Stomach smooth muscle (tissue), 2 donors: Measurements from ENCODE around the gene PITX3.

Source experiments
- H3K27ac ChIP-seq: one replicate; pipeline ENCODE4 v1.7.0; 2013; ENCODE audit warnings: mild to moderate bottlenecking, low read length, inconsistent platforms
- H3K27me3 ChIP-seq, 2 donors: one replicate each; pipeline ENCODE4 v1.7.0; 2013; ENCODE audit warnings: low read length in 2 of 2; ENCODE audit not compliant: insufficient read depth in 2 of 2, control insufficient read depth in 1 of 2
- H3K36me3 ChIP-seq, 2 donors: one replicate each; pipeline ENCODE4 v1.7.0; 2013; ENCODE audit warnings: low read length in 2 of 2; ENCODE audit not compliant: control insufficient read depth in 2 of 2, insufficient read depth in 2 of 2
- H3K4me1 ChIP-seq: one replicate; pipeline ENCODE4 v1.7.0; 2013; ENCODE audit warnings: low read length; ENCODE audit not compliant: control insufficient read depth, insufficient read depth
- H3K4me3 ChIP-seq, 2 donors: one replicate each; pipeline ENCODE4 v1.7.0; 2013; ENCODE audit warnings: low read length in 2 of 2
- H3K9ac ChIP-seq, 2 donors: one replicate each; pipeline ENCODE4 v1.7.0; 2013; ENCODE audit warnings: low read length in 2 of 2, mild to moderate bottlenecking in 1 of 2
- H3K9me3 ChIP-seq, 2 donors: one replicate each; pipeline ENCODE4 v1.7.0; 2013; ENCODE audit warnings: low read length in 2 of 2; ENCODE audit not compliant: control insufficient read depth in 2 of 2
- donor health status: healthy.
- donor health status: Pancreatic carcinoma.

The PITX3 gene

GRCh38 chr10:102240467-102241031 lies 763 bp downstream of the PITX3 start:
- H3K4me3 ChIP-seq: peak overlapping the region; percentile 79 to 88
- H3K27ac ChIP-seq: no peak overlapping the region
- peaks cover 30% of the 10 kb centered on the region for H3K4me1 ChIP-seq
- peak overlapping the region; percentile 36 to 43 for H3K9ac ChIP-seq
- H3K27me3 ChIP-seq: peaks cover 11 to 18% of the 10 kb centered on the region in 2 donors
- H3K36me3 ChIP-seq: no peaks in the 10 kb centered on the region
- H3K9me3 ChIP-seq: no peaks in the 10 kb centered on the region

- no peaks in the 10 kb centered on the region for H3K36me3 ChIP-seq
- H3K27me3 ChIP-seq: peaks cover 21 to 29% of the 10 kb centered on the region in 2 donors
- H3K27ac ChIP-seq: no peak overlapping the region
- no peaks in the 10 kb centered on the region for H3K9me3 ChIP-seq
- peaks cover 24% of the 10 kb centered on the region for H3K4me1 ChIP-seq
- no peak overlapping the region for H3K4me3 ChIP-seq
- H3K9ac ChIP-seq: no peak overlapping the region
Observed at GRCh38 chr10:102237711-102238252, 3.5 kb downstream of the PITX3 start.

- Histone ChIP-seq H3K4me3 (no peak overlapping the region), H3K9ac (no peak overlapping the region), H3K27ac (no peak overlapping the region), H3K27me3 (peaks cover 37% of the 10 kb centered on the region in 2 donors), H3K36me3 (no peaks in the 10 kb centered on the region), H3K9me3 (no peaks in the 10 kb centered on the region), H3K4me1 (peaks cover 18% of the 10 kb centered on the region)
Observed at GRCh38 chr10:102236006-102236405, 5.3 kb downstream of the PITX3 start.

GRCh38 chr10:102235598-102235920 lies 5.8 kb downstream of the PITX3 start:
- Histone ChIP-seq H3K9me3 (no peaks in the 10 kb centered on the region), H3K36me3 (no peaks in the 10 kb centered on the region), H3K4me1 (peaks cover 18% of the 10 kb centered on the region), H3K27me3 (peaks cover 39 to 40% of the 10 kb centered on the region in 2 donors), H3K9ac (no peak overlapping the region), H3K4me3 (no peak overlapping the region), H3K27ac (no peak overlapping the region)

- H3K27ac ChIP-seq: no peak overlapping the region
Observed at GRCh38 chr10:102234888-102235597, 6.3 kb downstream of the PITX3 start.

GRCh38 chr10:102233997-102234396 lies 7.3 kb downstream of the PITX3 start:
- peaks cover 40 to 52% of the 10 kb centered on the region in 2 donors for H3K27me3 ChIP-seq
- no peak overlapping the region for H3K4me3 ChIP-seq
- H3K27ac ChIP-seq: no peak overlapping the region
- no peak overlapping the region for H3K9ac ChIP-seq
- H3K36me3 ChIP-seq: no peaks in the 10 kb centered on the region
- H3K4me1 ChIP-seq: peaks cover 23% of the 10 kb centered on the region
- H3K9me3 ChIP-seq: no peaks in the 10 kb centered on the region

More at GRCh38 chr10:102234888-102235597, 6.3 kb downstream of the PITX3 start:
- Histone ChIP-seq H3K36me3 (no peaks in the 10 kb centered on the region), H3K9ac (no peak overlapping the region), H3K4me3 (no peak overlapping the region), H3K4me1 (peaks cover 20% of the 10 kb centered on the region), H3K9me3 (no peaks in the 10 kb centered on the region), H3K27me3 (peaks cover 39 to 43% of the 10 kb centered on the region in 2 donors)

GRCh38 chr10:102231357-102232318 lies 9.7 kb downstream of the PITX3 start:
- no peaks in the 10 kb centered on the region for H3K36me3 ChIP-seq
- no peak overlapping the region for H3K27ac ChIP-seq
- peaks cover 49 to 61% of the 10 kb centered on the region in 2 donors for H3K27me3 ChIP-seq
- H3K4me1 ChIP-seq: peaks cover 27% of the 10 kb centered on the region
- no peaks in the 10 kb centered on the region for H3K9me3 ChIP-seq
- no peak overlapping the region for H3K9ac ChIP-seq
- H3K4me3 ChIP-seq: peak overlapping the region in 1 of 2 donors; percentile 66

- no peak overlapping the region for H3K27ac ChIP-seq
- H3K9me3 ChIP-seq: no peaks in the 10 kb centered on the region
- H3K27me3 ChIP-seq: peaks cover 45 to 56% of the 10 kb centered on the region in 2 donors
- H3K36me3 ChIP-seq: no peaks in the 10 kb centered on the region
- H3K9ac ChIP-seq: no peak overlapping the region
- H3K4me1 ChIP-seq: peaks cover 35% of the 10 kb centered on the region
- H3K4me3 ChIP-seq: peak overlapping the region; percentile 15 to 66
Observed at GRCh38 chr10:102230861-102231356, 10.4 kb downstream of the PITX3 start.

- Histone ChIP-seq H3K27me3 (peaks cover 44 to 51% of the 10 kb centered on the region in 2 donors), H3K4me1 (peaks cover 38% of the 10 kb centered on the region), H3K36me3 (no peaks in the 10 kb centered on the region), H3K4me3 (peak overlapping the region; percentile 37 to 66), H3K9me3 (no peaks in the 10 kb centered on the region), H3K27ac (no peak overlapping the region), H3K9ac (no peak overlapping the region)
Observed at GRCh38 chr10:102230264-102230860, 10.9 kb downstream of the PITX3 start.

- Histone ChIP-seq H3K36me3 (no peaks in the 10 kb centered on the region), H3K9ac (no peak overlapping the region), H3K4me3 (peak overlapping the region; percentile 37 to 66), H3K27me3 (peaks cover 44 to 48% of the 10 kb centered on the region in 2 donors), H3K27ac (no peak overlapping the region), H3K9me3 (no peaks in the 10 kb centered on the region), H3K4me1 (peaks cover 38% of the 10 kb centered on the region)
Observed at GRCh38 chr10:102229810-102230263, 11.5 kb downstream of the PITX3 start.
